AG04450 (cell line): Measurements from ENCODE around the gene FCRL6. TPM values are rescaled to one million over a fixed set of nuclear protein-coding genes. Genes with fewer than 3 reads are reported as not detected.

ENCODE experiments used
- CTCF ChIA-PET: fragments of 300-600, 350-600 bp; formaldehyde crosslinking; extraction: SDS; loops from one replicate; lab custom pipeline; 2022; ENCODE audit warnings: antibody characterized with exemption, inconsistent platforms; lab: Charles Lee
- POLR2A ChIA-PET: fragments of 350-600 bp; formaldehyde crosslinking; extraction: SDS; loops from one replicate; lab custom pipeline; 2021; ENCODE audit warnings: antibody characterized with exemption, inconsistent platforms; lab: Yijun Ruan, JAX
- DNase-seq: peaks from one replicate; pipeline ENCODE4 v3.0.0-alpha.2; 2011; ENCODE audit warnings: low read depth, low spot score
- H3K27ac ChIP-seq: one replicate; pipeline ENCODE4 v1.5.1; 2012; ENCODE audit warnings: low read depth, low read length, control low read depth
- H3K27me3 ChIP-seq: one replicate; pipeline ENCODE4 v1.6.0; 2012; ENCODE audit warnings: low read length; ENCODE audit not compliant: control insufficient read depth, insufficient read depth
- H3K4me3 ChIP-seq: 2 replicates; pipeline ENCODE4 v1.5.1; 2011; ENCODE audit warnings: mild to moderate bottlenecking, low read depth, low read length, control low read depth
- H3K9me3 ChIP-seq: 2 replicates; pipeline ENCODE4 v1.5.1; 2012; ENCODE audit warnings: low read length; ENCODE audit not compliant: control insufficient read depth, insufficient read depth
- polyA plus RNA-seq: library from polyadenylated mRNA; depleted of rRNA; stranded (reverse); fragments of >200 nt; gene quantifications from 2 replicates; pipeline ENCODE4 v1.2.3, GENCODE V29; 2011
- TF ChIP-seq, protein P1 (sequence below): IDR thresholded peaks from 2 replicates; pipeline ENCODE4 v1.5.1; 2011; ENCODE audit warnings: low read depth, low read length, control low read depth, inconsistent platforms

The FCRL6 gene
- polyA plus RNA-seq, 1 experiment = not detected

DNA sequence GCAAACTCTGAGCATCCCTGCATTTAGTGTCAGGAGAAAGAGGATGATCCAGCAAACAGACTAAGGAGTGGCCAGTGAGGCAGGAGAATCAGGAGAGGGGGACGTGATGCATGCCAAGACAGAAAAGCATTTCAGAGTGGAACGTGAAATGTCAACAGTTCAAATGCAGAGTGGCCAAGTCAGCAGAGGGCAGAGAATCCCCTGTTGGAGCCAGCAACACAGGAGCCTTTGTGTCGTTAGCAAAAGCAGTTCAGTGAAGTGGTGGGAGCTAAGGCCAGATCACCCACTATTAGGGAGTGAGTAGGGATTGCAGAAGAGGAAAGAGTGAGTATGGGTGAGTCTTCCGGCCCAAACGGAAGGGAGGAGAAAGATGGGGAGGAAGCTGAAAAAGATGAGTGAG is 6.6 kb upstream of the FCRL6 start:
- POLR2A ChIA-PET = no interaction called here
- Histone ChIP-seq H3K27ac (no peak overlapping the region), H3K4me3 (no peak overlapping the region), H3K27me3 (peaks cover 42% of the 10 kb centered on the region), H3K9me3 (no peaks in the 10 kb centered on the region)
- no peak for DNase-seq
- CTCF ChIA-PET = interaction anchor here (1.6 to 13.0 kb wide), 2 partner anchors 15 to 95 kb away, joined by 5 to 556 read pairs; partner anchors contain the start of gene DUSP23
- TF ChIP-seq, protein P1, sequence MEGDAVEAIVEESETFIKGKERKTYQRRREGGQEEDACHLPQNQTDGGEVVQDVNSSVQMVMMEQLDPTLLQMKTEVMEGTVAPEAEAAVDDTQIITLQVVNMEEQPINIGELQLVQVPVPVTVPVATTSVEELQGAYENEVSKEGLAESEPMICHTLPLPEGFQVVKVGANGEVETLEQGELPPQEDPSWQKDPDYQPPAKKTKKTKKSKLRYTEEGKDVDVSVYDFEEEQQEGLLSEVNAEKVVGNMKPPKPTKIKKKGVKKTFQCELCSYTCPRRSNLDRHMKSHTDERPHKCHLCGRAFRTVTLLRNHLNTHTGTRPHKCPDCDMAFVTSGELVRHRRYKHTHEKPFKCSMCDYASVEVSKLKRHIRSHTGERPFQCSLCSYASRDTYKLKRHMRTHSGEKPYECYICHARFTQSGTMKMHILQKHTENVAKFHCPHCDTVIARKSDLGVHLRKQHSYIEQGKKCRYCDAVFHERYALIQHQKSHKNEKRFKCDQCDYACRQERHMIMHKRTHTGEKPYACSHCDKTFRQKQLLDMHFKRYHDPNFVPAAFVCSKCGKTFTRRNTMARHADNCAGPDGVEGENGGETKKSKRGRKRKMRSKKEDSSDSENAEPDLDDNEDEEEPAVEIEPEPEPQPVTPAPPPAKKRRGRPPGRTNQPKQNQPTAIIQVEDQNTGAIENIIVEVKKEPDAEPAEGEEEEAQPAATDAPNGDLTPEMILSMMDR = no peak

DNA sequence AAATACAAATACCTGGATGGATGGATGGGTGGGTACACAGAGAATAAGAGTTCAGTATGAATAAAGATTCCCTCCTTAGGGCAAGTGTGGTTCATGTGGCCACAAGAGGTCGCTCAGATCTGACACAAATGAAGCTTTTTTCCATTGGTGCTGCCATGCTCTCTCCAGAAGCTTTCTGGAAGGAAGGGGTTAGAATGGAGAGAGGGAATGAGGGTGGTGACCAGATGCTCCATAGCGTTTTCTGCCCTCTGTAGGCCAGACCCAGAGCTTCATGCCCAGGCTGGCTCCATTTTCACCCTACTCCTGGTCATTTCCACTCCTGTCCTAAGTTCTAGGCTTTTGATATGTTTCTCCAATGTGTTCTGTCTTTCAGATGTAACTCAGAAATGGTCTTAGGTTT is 3.3 kb upstream of the FCRL6 start:
- ChIA-PET POLR2A (interaction anchor here (0.5 to 1.5 kb wide), 3 partner anchors 90 to 115 kb away, joined by 3 to 5 read pairs (median 3); no protein-coding TSS in a partner anchor), CTCF (interaction anchor here (0.6 to 13.0 kb wide), 42 partner anchors 8 to 1464 kb away, joined by 3 to 556 read pairs (median 6); partner anchors contain the start of genes DUSP23, IGSF9 and SLAMF8)
- peaks cover 26% of the 10 kb centered on the region for H3K27me3 ChIP-seq
- H3K4me3 ChIP-seq = no peak overlapping the region
- H3K27ac ChIP-seq = no peak overlapping the region
- DNase-seq = peak; percentile 66
- no peaks in the 10 kb centered on the region for H3K9me3 ChIP-seq
- TF ChIP-seq, protein P1 = peak; percentile 81

DNA sequence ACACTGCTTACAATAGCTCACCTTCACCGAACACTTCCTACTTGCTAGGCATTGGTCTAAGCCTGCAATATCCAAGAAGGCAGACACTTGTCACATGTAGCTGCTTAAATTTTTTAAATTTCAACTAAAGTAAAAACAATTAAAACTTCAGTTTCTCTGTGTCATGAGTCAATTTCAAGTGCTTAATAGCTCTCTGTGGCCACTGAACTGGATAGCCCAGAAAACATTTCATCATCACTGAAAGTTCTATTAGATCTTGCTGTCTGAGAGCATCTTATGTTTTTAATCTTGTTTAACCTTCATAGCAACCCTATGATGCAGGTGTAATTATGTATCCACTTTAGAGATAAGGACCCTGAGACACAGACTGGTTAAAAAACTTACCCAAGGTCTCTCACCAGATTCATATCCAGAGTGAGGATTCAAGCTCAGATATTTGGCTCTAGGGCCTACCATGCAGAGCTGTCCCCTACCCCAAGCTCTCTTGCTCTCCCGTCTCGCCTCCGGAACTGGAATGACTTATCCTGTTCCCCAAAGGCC is 2.6 kb upstream of the FCRL6 start:
- ChIA-PET CTCF (interaction anchor here (0.6 to 13.0 kb wide), 41 partner anchors 8 to 1463 kb away, joined by 3 to 556 read pairs (median 6); partner anchors contain the start of genes DUSP23, IGSF9 and SLAMF8), POLR2A (interaction anchor here (0.5 to 1.5 kb wide), 3 partner anchors 89 to 114 kb away, joined by 3 to 5 read pairs (median 3); no protein-coding TSS in a partner anchor)
- TF ChIP-seq, protein P1 = no peak
- Histone ChIP-seq H3K4me3 (no peak overlapping the region), H3K27ac (no peak overlapping the region), H3K27me3 (peaks cover 31% of the 10 kb centered on the region), H3K9me3 (no peaks in the 10 kb centered on the region)
- DNase-seq = no peak

DNA sequence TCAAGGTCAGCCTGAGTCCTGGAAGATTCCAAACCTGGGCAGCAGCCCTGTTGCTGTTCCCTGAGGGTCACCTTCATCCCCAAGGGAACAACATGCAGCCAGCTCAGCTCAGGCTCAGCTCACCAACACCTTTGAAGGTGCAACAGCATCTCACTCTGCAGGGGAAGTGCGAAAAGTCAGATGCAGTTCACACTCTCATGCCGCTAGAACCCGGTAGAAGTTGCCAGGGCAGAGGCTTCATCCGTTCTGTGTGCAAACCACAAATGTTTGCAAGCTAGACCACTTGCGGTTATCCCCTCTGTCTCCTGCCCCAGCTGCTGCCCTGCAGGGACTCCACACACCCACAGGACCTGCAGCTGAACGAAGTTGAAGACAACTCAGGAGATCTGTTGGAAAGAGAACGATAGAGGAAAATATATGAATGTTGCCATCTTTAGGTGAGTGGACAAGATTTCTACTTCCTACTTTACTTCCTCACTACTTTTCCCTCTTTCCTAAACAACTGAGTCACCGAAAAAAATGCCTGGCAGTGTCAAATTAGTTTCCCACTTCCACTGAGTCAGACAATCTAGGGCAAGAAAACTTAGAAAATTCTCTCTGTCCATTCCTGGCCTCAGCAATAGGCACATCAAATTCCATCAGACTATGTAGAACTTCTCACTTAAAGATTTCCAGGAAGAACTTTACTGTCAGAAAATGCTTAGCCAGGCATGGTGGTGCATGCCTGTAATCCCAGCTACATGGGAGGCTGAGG is 1.8 kb upstream of the FCRL6 start:
- POLR2A ChIA-PET = interaction anchor here (1.5 kb wide), 1 partner anchor 89 kb away, joined by 3 read pairs; no protein-coding TSS in a partner anchor
- CTCF ChIA-PET = interaction anchor here (1.6 to 13.0 kb wide), 12 partner anchors 12 to 205 kb away, joined by 4 to 556 read pairs (median 18); partner anchors contain the start of genes DUSP23 and SLAMF8
- no peak for DNase-seq
- no peak overlapping the region for H3K27ac ChIP-seq
- TF ChIP-seq, protein P1 = no peak
- peaks cover 26% of the 10 kb centered on the region for H3K27me3 ChIP-seq
- H3K9me3 ChIP-seq = no peaks in the 10 kb centered on the region
- no peak overlapping the region for H3K4me3 ChIP-seq
